DOHH2 (cell line): Measurements from ENCODE around the gene LGALS3BP.

Experiments used
- H3F3A ChIP-seq: fragments of 200-600 bp; sonication (generic), shearing (Covaris generic); 2 replicates; pipeline ENCODE4 v1.6.0; 2016; ENCODE audit warnings: antibody characterized with exemption, mild to moderate bottlenecking; ENCODE audit not compliant: control insufficient read depth, insufficient read depth
- H3K27ac ChIP-seq: fragments of 200-600 bp; sonication (generic); 2 replicates; pipeline ENCODE4 v1.5.1; 2014; ENCODE audit warnings: low read depth, mild to moderate bottlenecking, low read length, moderate library complexity
- H3K27me3 ChIP-seq: fragments of 200-600 bp; sonication (generic); 2 replicates; pipeline ENCODE4 v1.6.1; 2014; ENCODE audit warnings: mild to moderate bottlenecking, low read length, mixed read lengths; ENCODE audit not compliant: control insufficient read depth
- H3K36me3 ChIP-seq: fragments of 200-600 bp; sonication (generic); 2 replicates; pipeline ENCODE4 v1.6.1; 2014; ENCODE audit warnings: mild to moderate bottlenecking, low read length, moderate library complexity, mixed read lengths; ENCODE audit not compliant: control insufficient read depth
- H3K4me1 ChIP-seq: fragments of 200-600 bp; sonication (generic); 2 replicates; pipeline ENCODE4 v1.6.1; 2014; ENCODE audit warnings: mild to moderate bottlenecking, low read length, mixed read lengths; ENCODE audit not compliant: control insufficient read depth
- H3K4me2 ChIP-seq: fragments of 200-600 bp; sonication (generic); 2 replicates; pipeline ENCODE4 v1.6.0; 2014; ENCODE audit warnings: mild to moderate bottlenecking, low read length, moderate library complexity
- H3K4me3 ChIP-seq: fragments of 200-600 bp; sonication (generic); 2 replicates; pipeline ENCODE4 v1.5.1; 2014; ENCODE audit warnings: mild to moderate bottlenecking, low read length, mixed read lengths
- H3K79me2 ChIP-seq: fragments of 200-600 bp; sonication (generic); 2 replicates; pipeline ENCODE4 v1.6.1; 2014; ENCODE audit warnings: mild to moderate bottlenecking, low read length, mixed read lengths; ENCODE audit not compliant: control insufficient read depth
- H3K9me2 ChIP-seq: fragments of 200-600 bp; sonication (generic); replicated peaks from 2 replicates; pipeline ENCODE4 v1.6.1; 2014; ENCODE audit warnings: mild to moderate bottlenecking, low read length, mixed read lengths; ENCODE audit not compliant: control insufficient read depth
- H3K9me3 ChIP-seq: fragments of 200-600 bp; sonication (generic); 2 replicates; pipeline ENCODE4 v1.6.1; 2014; ENCODE audit warnings: antibody characterized with exemption, low read length, mixed read lengths; ENCODE audit not compliant: control insufficient read depth, insufficient read depth
- H4K20me1 ChIP-seq: fragments of 200-600 bp; sonication (generic); 2 replicates; pipeline ENCODE4 v1.6.0; 2014; ENCODE audit warnings: low read depth, mild to moderate bottlenecking, antibody characterized with exemption, low read length, moderate library complexity; ENCODE audit not compliant: control insufficient read depth, insufficient read depth
- CTCF ChIP-seq: fragments of 200-600 bp; sonication (generic); IDR thresholded peaks from one replicate; pipeline ENCODE4 v1.5.1; 2014; ENCODE audit warnings: antibody characterized with exemption, mild to moderate bottlenecking, low read depth, low read length; ENCODE audit not compliant: poor library complexity, severe bottlenecking
- EZH2phosphoT487 ChIP-seq: fragments of 200-600 bp; sonication (generic); IDR thresholded peaks from 2 replicates; pipeline ENCODE4 v1.6.1; 2017; ENCODE audit warnings: borderline replicate concordance, mild to moderate bottlenecking, antibody characterized with exemption, low read length, moderate library complexity, mixed read lengths

The LGALS3BP gene

DNA sequence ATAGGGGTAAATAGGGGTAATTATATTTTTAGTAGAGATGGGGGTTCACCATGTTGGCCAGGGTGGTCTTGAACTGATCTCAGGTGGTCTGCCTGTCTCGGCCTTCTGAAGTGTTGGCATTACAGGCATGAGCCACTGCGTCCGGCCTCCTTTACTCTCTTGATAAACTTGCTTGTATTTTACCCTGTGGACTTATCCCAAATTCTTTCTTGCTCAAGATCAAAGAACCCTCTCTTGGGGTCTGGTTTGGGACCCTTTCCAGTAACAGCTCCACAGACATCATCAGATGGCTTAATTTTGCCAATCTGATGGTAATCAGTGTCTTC is 38.6 kb upstream of the LGALS3BP start:
- TF ChIP-seq CTCF (no peak), EZH2phosphoT487 (no peak)
- Histone ChIP-seq H3K27me3 (peaks cover 27% of the 10 kb centered on the region), H3K4me1 (no peaks in the 10 kb centered on the region)

DNA sequence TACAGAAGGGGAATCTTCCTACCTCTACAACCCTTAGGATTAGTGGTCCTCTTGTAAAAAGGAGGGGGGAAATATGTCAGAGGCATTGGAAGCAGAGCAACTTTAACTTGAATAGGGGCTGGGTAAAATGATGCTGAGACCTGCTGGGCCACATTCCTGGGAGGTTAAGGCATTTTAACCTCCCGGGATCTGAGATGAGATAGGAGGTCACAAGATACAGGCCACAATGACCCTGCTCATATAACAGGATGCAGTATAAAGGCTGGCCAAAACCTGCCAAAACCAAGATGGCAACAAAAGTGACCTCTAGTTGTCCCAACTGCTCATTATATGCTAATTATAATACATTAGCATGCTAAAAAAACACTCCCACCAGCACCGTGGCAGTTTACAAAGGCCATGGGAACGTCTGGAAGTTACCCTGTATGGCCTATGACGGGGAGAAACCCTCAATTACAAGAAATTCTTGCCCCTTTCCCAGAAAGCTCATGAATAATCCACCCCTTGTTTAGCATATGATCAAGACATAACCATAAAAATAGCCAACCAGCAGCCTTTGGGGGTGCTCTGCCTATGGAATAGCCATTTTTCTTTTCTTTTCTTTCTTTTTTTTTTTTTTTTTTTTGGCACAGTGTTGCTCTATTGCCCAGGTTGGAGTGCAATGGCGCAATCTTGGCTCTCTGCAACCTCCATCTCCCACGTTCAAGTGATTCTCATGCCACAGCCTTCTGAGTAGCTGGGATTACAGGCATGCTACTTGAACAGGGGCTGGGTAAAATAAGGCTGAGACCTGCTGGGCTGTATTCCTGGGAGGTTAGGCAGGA is 38.0 kb upstream of the LGALS3BP start:
- Histone ChIP-seq H3K4me3 (no peak overlapping the region), H3K27me3 (peaks cover 24% of the 10 kb centered on the region), H3K36me3 (no peaks in the 10 kb centered on the region), H4K20me1 (no peaks in the 10 kb centered on the region), H3K4me1 (no peaks in the 10 kb centered on the region), H3K79me2 (no peaks in the 10 kb centered on the region), H3K27ac (no peak overlapping the region), H3K4me2 (no peak overlapping the region), H3K9me3 (peaks cover 7% of the 10 kb centered on the region; the same call in 1 of the 2 replicates), H3F3A (no peaks in the 10 kb centered on the region), H3K9me2 (no peaks in the 10 kb centered on the region)
- TF ChIP-seq CTCF (no peak), EZH2phosphoT487 (no peak)

More for the DNA sequence above, 38.6 kb upstream of the LGALS3BP start:
- Histone ChIP-seq H3K27ac (no peak overlapping the region), H3K4me3 (no peak overlapping the region), H3K9me2 (no peaks in the 10 kb centered on the region), H4K20me1 (no peaks in the 10 kb centered on the region), H3K4me2 (no peak overlapping the region), H3K79me2 (no peaks in the 10 kb centered on the region), H3F3A (no peaks in the 10 kb centered on the region), H3K9me3 (peaks cover 7% of the 10 kb centered on the region; the same call in 1 of the 2 replicates), H3K36me3 (no peaks in the 10 kb centered on the region)

- TF ChIP-seq CTCF (no peak), EZH2phosphoT487 (no peak)
- no peaks in the 10 kb centered on the region for H4K20me1 ChIP-seq
- no peaks in the 10 kb centered on the region for H3F3A ChIP-seq
- peaks cover 8% of the 10 kb centered on the region for H3K27me3 ChIP-seq
- H3K9me2 ChIP-seq, result no peaks in the 10 kb centered on the region
- H3K4me3 ChIP-seq, result no peak overlapping the region
- peaks cover 7% of the 10 kb centered on the region; the same call in 1 of the 2 replicates for H3K9me3 ChIP-seq
- peaks cover 2% of the 10 kb centered on the region for H3K79me2 ChIP-seq
- H3K4me1 ChIP-seq, result peaks cover 6% of the 10 kb centered on the region
- H3K36me3 ChIP-seq, result no peaks in the 10 kb centered on the region
- no peak overlapping the region for H3K4me2 ChIP-seq
- H3K27ac ChIP-seq, result no peak overlapping the region
Measured at GRCh38 chr17:79014158-79014758, 34.5 kb upstream of the LGALS3BP start.
